MM.1S (cell line): ENCODE data around the gene ONECUT1.

ENCODE experiments used
- DNase-seq: peaks from one replicate; pipeline ENCODE4 v3.0.0-alpha.2; 2015
- H2AFZ ChIP-seq: fragments of 300-600 bp; sonication (generic); 2 replicates; pipeline ENCODE4 v1.6.0; 2016; ENCODE audit warnings: antibody characterized with exemption, low read length
- H3F3A ChIP-seq: fragments of 300-600 bp; sonication (generic); 2 replicates; pipeline ENCODE4 v1.6.1; 2016; ENCODE audit warnings: mild to moderate bottlenecking, antibody characterized with exemption, low read length, moderate library complexity, mixed read lengths; ENCODE audit not compliant: insufficient read depth
- H3K27ac ChIP-seq: fragments of 300-600 bp; sonication (generic); 2 replicates; pipeline ENCODE4 v1.5.1; 2016; ENCODE audit warnings: mild to moderate bottlenecking, low read length
- H3K27me3 ChIP-seq: fragments of 300-600 bp; sonication (generic); replicated peaks from 2 replicates; pipeline ENCODE4 v1.6.0; 2016; ENCODE audit warnings: low read length; ENCODE audit not compliant: insufficient read depth
- H3K36me3 ChIP-seq: fragments of 300-600 bp; sonication (generic); replicated peaks from 2 replicates; pipeline ENCODE4 v1.6.1; 2016; ENCODE audit warnings: mild to moderate bottlenecking, low read length, mixed read lengths; ENCODE audit not compliant: insufficient read depth
- H3K4me1 ChIP-seq: fragments of 300-600 bp; sonication (generic); 2 replicates; pipeline ENCODE4 v1.6.1; 2016; ENCODE audit warnings: low read length, mixed read lengths
- H3K4me2 ChIP-seq: fragments of 300-600 bp; sonication (generic); 2 replicates; pipeline ENCODE4 v1.6.0; 2016; ENCODE audit warnings: low read depth, low read length
- H3K4me3 ChIP-seq: fragments of 300-600 bp; sonication (generic); 2 replicates; pipeline ENCODE4 v1.5.1; 2016; ENCODE audit warnings: low read length, mixed read lengths
- H3K79me2 ChIP-seq: fragments of 300-600 bp; sonication (generic); 2 replicates; pipeline ENCODE4 v1.6.1; 2016; ENCODE audit warnings: mixed run types, low read length, mixed read lengths
- H3K9ac ChIP-seq: fragments of 300-600 bp; sonication (generic); 2 replicates; pipeline ENCODE4 v1.6.1; 2016; ENCODE audit warnings: low read length, mixed read lengths
- H3K9me2 ChIP-seq: fragments of 300-600 bp; sonication (generic); replicated peaks from 2 replicates; pipeline ENCODE4 v1.6.1; 2016; ENCODE audit warnings: mild to moderate bottlenecking, low read length, mixed read lengths; ENCODE audit not compliant: insufficient read depth
- H3K9me3 ChIP-seq: fragments of 300-600 bp; sonication (generic); replicated peaks from 2 replicates; pipeline ENCODE4 v1.6.1; 2016; ENCODE audit warnings: mild to moderate bottlenecking, low read length, mixed read lengths; ENCODE audit not compliant: insufficient read depth
- H4K20me1 ChIP-seq: fragments of 300-600 bp; sonication (generic); 2 replicates; pipeline ENCODE4 v1.6.1; 2016; ENCODE audit warnings: mild to moderate bottlenecking, low read length, moderate library complexity, mixed read lengths; ENCODE audit not compliant: insufficient read depth
- EZH2 ChIP-seq: fragments of 300-600 bp; sonication (generic); optimal IDR thresholded peaks from 2 replicates; pipeline ENCODE3; 2017; ENCODE audit warnings: low read depth, mild to moderate bottlenecking, antibody characterized with exemption, low read length, mixed read lengths
- EZH2phosphoT487 ChIP-seq: fragments of 300-600 bp; sonication (generic); IDR thresholded peaks from 2 replicates; pipeline ENCODE4 v1.6.1; 2018; ENCODE audit warnings: antibody characterized with exemption, low read length
- TF ChIP-seq, protein P1 (sequence below): fragments of 300-600 bp; sonication (generic); IDR thresholded peaks from 2 replicates; pipeline ENCODE4 v1.5.1; 2016; ENCODE audit warnings: antibody characterized with exemption, low read length, mixed read lengths

ONECUT1 gene

DNA sequence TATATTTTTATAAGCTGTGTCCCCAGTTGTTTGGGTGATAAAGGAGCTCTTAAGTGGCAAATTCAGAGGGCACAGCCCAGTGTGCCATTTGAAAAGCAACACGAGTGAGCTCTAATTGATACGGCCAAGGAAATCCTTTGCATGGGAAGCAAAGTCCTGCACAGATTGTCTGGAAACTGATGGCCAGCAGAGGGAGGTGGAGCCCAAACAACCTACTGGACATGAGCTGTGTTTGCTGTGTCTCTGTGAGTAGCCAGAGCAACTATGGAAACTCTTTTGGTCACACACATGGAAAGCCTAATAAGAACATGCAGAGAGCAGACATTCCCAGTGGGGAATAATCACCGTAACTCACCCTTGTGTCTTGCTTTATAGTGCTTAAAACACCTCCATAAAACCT, 24.4 kb downstream of the ONECUT1 start:
- H4K20me1 ChIP-seq, result no peaks in the 10 kb centered on the region
- no peak overlapping the region for H3K27ac ChIP-seq
- no peaks in the 10 kb centered on the region for H3F3A ChIP-seq
- H2AFZ ChIP-seq, result no peak overlapping the region
- no peaks in the 10 kb centered on the region for H3K9me2 ChIP-seq
- no peaks in the 10 kb centered on the region for H3K9me3 ChIP-seq
- H3K27me3 ChIP-seq, result no peaks in the 10 kb centered on the region
- no peak overlapping the region for H3K4me3 ChIP-seq
- TF ChIP-seq EZH2, result no peak
- TF ChIP-seq, protein P1, sequence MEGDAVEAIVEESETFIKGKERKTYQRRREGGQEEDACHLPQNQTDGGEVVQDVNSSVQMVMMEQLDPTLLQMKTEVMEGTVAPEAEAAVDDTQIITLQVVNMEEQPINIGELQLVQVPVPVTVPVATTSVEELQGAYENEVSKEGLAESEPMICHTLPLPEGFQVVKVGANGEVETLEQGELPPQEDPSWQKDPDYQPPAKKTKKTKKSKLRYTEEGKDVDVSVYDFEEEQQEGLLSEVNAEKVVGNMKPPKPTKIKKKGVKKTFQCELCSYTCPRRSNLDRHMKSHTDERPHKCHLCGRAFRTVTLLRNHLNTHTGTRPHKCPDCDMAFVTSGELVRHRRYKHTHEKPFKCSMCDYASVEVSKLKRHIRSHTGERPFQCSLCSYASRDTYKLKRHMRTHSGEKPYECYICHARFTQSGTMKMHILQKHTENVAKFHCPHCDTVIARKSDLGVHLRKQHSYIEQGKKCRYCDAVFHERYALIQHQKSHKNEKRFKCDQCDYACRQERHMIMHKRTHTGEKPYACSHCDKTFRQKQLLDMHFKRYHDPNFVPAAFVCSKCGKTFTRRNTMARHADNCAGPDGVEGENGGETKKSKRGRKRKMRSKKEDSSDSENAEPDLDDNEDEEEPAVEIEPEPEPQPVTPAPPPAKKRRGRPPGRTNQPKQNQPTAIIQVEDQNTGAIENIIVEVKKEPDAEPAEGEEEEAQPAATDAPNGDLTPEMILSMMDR, result no peak
- no peak for TF ChIP-seq EZH2phosphoT487
- H3K4me2 ChIP-seq, result no peak overlapping the region
- no peak for DNase-seq
- H3K79me2 ChIP-seq, result no peaks in the 10 kb centered on the region
- H3K36me3 ChIP-seq, result no peaks in the 10 kb centered on the region
- H3K4me1 ChIP-seq, result no peaks in the 10 kb centered on the region
- no peak overlapping the region for H3K9ac ChIP-seq

DNA sequence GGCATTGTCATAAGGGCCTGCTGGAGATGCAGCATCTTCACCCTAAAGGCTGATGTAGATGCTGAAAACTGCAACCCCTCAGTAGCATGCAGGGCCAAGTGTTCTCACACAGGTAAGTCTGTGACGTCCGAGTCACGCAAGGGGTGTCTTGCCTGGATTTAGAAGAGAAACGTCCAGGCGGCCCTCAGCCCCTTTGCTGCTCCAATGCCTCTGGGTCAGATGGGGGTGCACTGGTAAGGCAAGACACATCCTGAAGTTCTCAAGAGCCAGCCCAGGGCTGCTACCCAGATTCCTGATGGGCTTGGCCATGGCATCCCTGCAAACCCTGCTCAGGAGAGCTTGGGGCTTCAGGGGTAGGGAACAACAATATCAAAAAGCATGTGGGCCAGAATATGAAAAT, 25.4 kb downstream of the ONECUT1 start:
- Histone ChIP-seq H3K4me3 (no peak overlapping the region), H3K4me1 (no peaks in the 10 kb centered on the region), H3K9me3 (no peaks in the 10 kb centered on the region), H3F3A (no peaks in the 10 kb centered on the region), H3K27me3 (no peaks in the 10 kb centered on the region), H4K20me1 (no peaks in the 10 kb centered on the region), H3K4me2 (no peak overlapping the region), H2AFZ (no peak overlapping the region), H3K79me2 (no peaks in the 10 kb centered on the region), H3K27ac (no peak overlapping the region), H3K36me3 (no peaks in the 10 kb centered on the region), H3K9ac (no peak overlapping the region), H3K9me2 (no peaks in the 10 kb centered on the region)
- no peak for DNase-seq
- no peak for TF ChIP-seq EZH2
- TF ChIP-seq, protein P1, result no peak
- TF ChIP-seq EZH2phosphoT487, result no peak

DNA sequence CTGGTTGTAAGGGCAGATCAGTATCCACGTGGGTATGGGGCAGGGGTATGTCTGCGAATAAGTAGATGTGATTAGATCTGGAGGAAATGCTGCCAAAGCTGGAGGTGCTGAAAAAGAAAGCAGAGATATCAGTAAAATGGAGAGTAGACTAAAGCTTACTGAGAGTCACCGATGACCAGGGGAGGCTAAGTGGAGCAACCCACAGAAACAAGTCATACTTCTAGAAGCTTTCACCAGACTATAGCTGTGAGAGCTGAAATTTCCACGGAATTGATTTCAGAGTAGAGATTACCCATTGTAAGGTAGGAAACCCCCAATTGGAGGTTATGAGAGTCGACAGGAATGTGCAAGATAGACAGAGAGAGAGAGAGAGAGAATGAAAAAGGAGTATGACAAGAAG, 27.5 kb downstream of the ONECUT1 start:
- no peaks in the 10 kb centered on the region for H3K79me2 ChIP-seq
- no peaks in the 10 kb centered on the region for H3F3A ChIP-seq
- no peaks in the 10 kb centered on the region for H3K9me2 ChIP-seq
- no peaks in the 10 kb centered on the region for H3K4me1 ChIP-seq
- no peaks in the 10 kb centered on the region for H3K27me3 ChIP-seq
- no peaks in the 10 kb centered on the region for H3K9me3 ChIP-seq
- no peak for DNase-seq
- H2AFZ ChIP-seq, result no peak overlapping the region
- H3K9ac ChIP-seq, result no peak overlapping the region
- TF ChIP-seq EZH2 (no peak), EZH2phosphoT487 (no peak)
- TF ChIP-seq, protein P1, result no peak
- H3K4me3 ChIP-seq, result no peak overlapping the region
- no peak overlapping the region for H3K27ac ChIP-seq
- no peaks in the 10 kb centered on the region for H3K36me3 ChIP-seq
- H3K4me2 ChIP-seq, result no peak overlapping the region
- no peaks in the 10 kb centered on the region for H4K20me1 ChIP-seq
